ENCODE measurements around the gene CABLES1.

DNA sequence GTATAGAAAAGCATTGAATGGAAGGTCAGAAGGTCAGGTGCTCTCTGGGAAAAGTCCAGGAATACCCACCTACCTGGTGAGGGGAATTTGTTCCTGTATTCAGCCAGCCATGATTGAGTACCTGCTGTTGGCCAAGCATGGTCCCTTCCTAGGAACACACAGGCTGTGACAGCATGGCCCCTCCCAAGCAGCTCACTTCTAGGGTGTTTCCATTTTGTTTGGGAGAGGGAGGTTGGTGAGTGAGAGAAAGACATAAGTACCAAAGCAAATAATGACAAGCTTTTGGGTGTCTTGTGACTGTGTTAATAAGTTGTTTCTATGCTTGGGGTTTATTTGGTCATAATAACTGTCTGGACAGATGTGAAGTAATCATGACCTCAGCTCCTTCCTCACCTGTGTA, 46.3 kb downstream of the CABLES1 start:
- no peak for TF ChIP-seq POLR2AphosphoS5 (IDR thresholded peaks at IDR 0.05; ENCODE audit: borderline replicate concordance, low read depth, low read length)
- no peak for TF ChIP-seq EZH2 (IDR thresholded peaks at IDR 0.05)
- no peak for TF ChIP-seq FOXP2 (optimal IDR thresholded peaks at IDR 0.05; ENCODE audit: control extremely low read depth, extremely low read length, insufficient read depth)

Data from SK-N-MC (cell line).